Caco-2 (cell line): ENCODE results near the gene CTSD. TPM values are rescaled to one million over a fixed set of nuclear protein-coding genes. Genes with fewer than 3 reads are reported as not detected.

Experiments used
- BruUV-seq: library from RNA; stranded (reverse); fragments of 400-500 nt; replicated peaks from 2 replicates; lab custom pipeline; 2021; lab: Mats Ljungman, UMichigan
- CTCF ChIA-PET: fragments of 300-600 bp; sonication (Branson Sonifier 250); formaldehyde crosslinking; loops from one replicate; lab custom pipeline; 2022; ENCODE audit warnings: antibody characterized with exemption; lab: Charles Lee
- POLR2A ChIA-PET: fragments of 300-600 bp; sonication (Branson Sonifier 250); formaldehyde crosslinking; loops from one replicate; lab custom pipeline; 2022; ENCODE audit warnings: antibody characterized with exemption; lab: Charles Lee
- DNase-seq, 2 experiments: peaks; one replicate each; pipeline versions ENCODE4 v3.0.0 to v3.0.0-alpha.2; 2020 to 2022
- H3K27me3 ChIP-seq: replicated peaks from 2 replicates; pipeline ENCODE4 v1.6.0; 2011; ENCODE audit warnings: low read length; ENCODE audit not compliant: control insufficient read depth, insufficient read depth
- H3K36me3 ChIP-seq: 2 replicates; pipeline ENCODE4 v1.5.1; 2011; ENCODE audit warnings: low read length; ENCODE audit not compliant: control insufficient read depth, insufficient read depth
- H3K4me1 ChIP-seq: fragments of 250-450 bp; sonication (Bioruptor Pico); 2 replicates; pipeline ENCODE4 v1.5.1; 2020; ENCODE audit warnings: mild to moderate bottlenecking
- H3K4me3 ChIP-seq: 2 replicates; pipeline ENCODE4 v1.5.1; 2011; ENCODE audit warnings: low read depth, mild to moderate bottlenecking, control low read depth, low read length
- H3K9me3 ChIP-seq: fragments of 250-450 bp; sonication (Bioruptor Pico); 2 replicates; pipeline ENCODE4 v1.5.1; 2020; ENCODE audit warnings: mild to moderate bottlenecking, moderate library complexity
- H3K27ac Mint-ChIP-seq: one replicate; pipeline ENCODE4 v1.8.0; 2022; ENCODE audit warnings: mixed read lengths; ENCODE audit not compliant: unreplicated experiment
- H3K27me3 Mint-ChIP-seq: one replicate; pipeline ENCODE4 v1.8.0; 2022; ENCODE audit warnings: mixed read lengths; ENCODE audit not compliant: insufficient read depth, unreplicated experiment
- H3K36me3 Mint-ChIP-seq: one replicate; pipeline ENCODE4 v1.8.0; 2022; ENCODE audit warnings: mild to moderate bottlenecking, mixed read lengths; ENCODE audit not compliant: insufficient read depth, unreplicated experiment
- H3K4me1 Mint-ChIP-seq: one replicate; pipeline ENCODE4 v1.8.0; 2022; ENCODE audit warnings: low read depth, mixed read lengths; ENCODE audit not compliant: unreplicated experiment
- H3K4me3 Mint-ChIP-seq: one replicate; pipeline ENCODE4 v1.8.0; 2022; ENCODE audit warnings: mild to moderate bottlenecking, moderate library complexity, mixed read lengths; ENCODE audit not compliant: unreplicated experiment
- H3K9me3 Mint-ChIP-seq: one replicate; pipeline ENCODE4 v1.8.0; 2022; ENCODE audit warnings: mixed read lengths; ENCODE audit not compliant: unreplicated experiment
- CTCF ChIP-seq, 2 experiments: fragments of 200-600 bp in 1 of 2; IDR thresholded peaks; 1 replicate in 1 of 2; 2 replicates in 1 of 2; pipeline versions ENCODE4 v1.5.1 to v1.8.0; 2011 to 2022; ENCODE audit warnings: antibody characterized with exemption in 1 of 2, control low read depth in 1 of 2, inconsistent platforms in 1 of 2, low read depth in 1 of 2, low read length in 1 of 2, mild to moderate bottlenecking in 1 of 2, moderate library complexity in 1 of 2; ENCODE audit not compliant: insufficient read depth in 1 of 2, severe bottlenecking in 1 of 2, unreplicated experiment in 1 of 2
- intact Hi-C: fragments of 100-400 bp; cut with micrococcal nuclease; formaldehyde crosslinking; loops from one replicate; pipeline ENCODE4 v1.10.0; 2022; ENCODE audit not compliant: unreplicated experiment
- total RNA-seq: library from RNA; stranded (reverse); gene quantifications from 2 replicates; pipeline ENCODE4 v1.2.3, GENCODE V29; 2022

CTSD gene
- total RNA-seq, 1 experiment from 2014 or later, result 335 TPM

- H3K4me3 ChIP-seq, result no peak overlapping the region
- H3K27ac Mint-ChIP-seq, result no peak overlapping the region
- H3K36me3 ChIP-seq, result no peaks in the 10 kb centered on the region
- no peaks in the 10 kb centered on the region for H3K27me3 ChIP-seq
- ChIA-PET CTCF (interaction anchor here (1.0 kb wide), 1 partner anchor 10 kb away, joined by 3 read pairs; no protein-coding TSS in a partner anchor), POLR2A (no interaction called here)
- intact Hi-C loops, result no loop called here
- no peaks in the 10 kb centered on the region for H3K27me3 Mint-ChIP-seq
- H3K4me3 Mint-ChIP-seq, result no peak overlapping the region
- H3K4me1 ChIP-seq, result peaks cover 15% of the 10 kb centered on the region
- H3K9me3 ChIP-seq, result peaks cover 10% of the 10 kb centered on the region
- H3K36me3 Mint-ChIP-seq, result peaks cover 4% of the 10 kb centered on the region
- DNase-seq, result no peak
- no peak for TF ChIP-seq CTCF (IDR thresholded peaks at IDR 0.05; ENCODE audit: insufficient read depth in 1 of 2, low read depth in 1 of 2, low read length in 1 of 2, severe bottlenecking in 1 of 2, unreplicated experiment in 1 of 2)
- H3K9me3 Mint-ChIP-seq, result peaks cover 35% of the 10 kb centered on the region
- peaks cover 8% of the 10 kb centered on the region for H3K4me1 Mint-ChIP-seq
- no TSS peak for BruUV-seq
These were observed 48.5 kb upstream of the CTSD start for GRCh38 chr11:1812274-1812673.

DNA sequence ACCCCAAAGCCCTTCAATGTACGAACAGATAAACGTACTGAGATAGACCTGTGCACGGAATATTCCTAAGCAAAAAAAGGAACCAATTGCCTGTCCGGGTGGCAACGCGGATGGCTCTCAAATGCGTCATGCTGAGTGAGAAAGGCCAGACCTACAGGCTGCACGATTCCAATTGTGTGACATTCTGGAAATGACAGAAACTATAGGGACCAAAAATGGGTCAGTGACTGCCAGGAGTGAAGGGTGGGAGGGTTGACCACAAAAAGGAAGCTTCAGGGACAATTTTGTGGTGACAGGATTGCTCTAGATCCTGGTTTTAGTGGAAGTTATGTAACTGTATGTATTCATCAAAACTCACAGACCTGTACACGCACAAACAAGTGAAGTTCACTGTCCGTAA, 47.0 kb upstream of the CTSD start:
- peaks cover 12% of the 10 kb centered on the region for H3K4me1 ChIP-seq
- no peaks in the 10 kb centered on the region for H3K27me3 ChIP-seq
- peaks cover 10% of the 10 kb centered on the region for H3K9me3 ChIP-seq
- H3K4me3 ChIP-seq, result no peak overlapping the region
- no peak overlapping the region for H3K27ac Mint-ChIP-seq
- peaks cover 16% of the 10 kb centered on the region for H3K4me1 Mint-ChIP-seq
- BruUV-seq, result no TSS peak
- H3K36me3 ChIP-seq, result no peaks in the 10 kb centered on the region
- H3K9me3 Mint-ChIP-seq, result peaks cover 35% of the 10 kb centered on the region
- no peak overlapping the region for H3K4me3 Mint-ChIP-seq
- DNase-seq, result no peak
- ChIA-PET CTCF (no interaction called here), POLR2A (no interaction called here)
- no peaks in the 10 kb centered on the region for H3K27me3 Mint-ChIP-seq
- peaks cover 5% of the 10 kb centered on the region for H3K36me3 Mint-ChIP-seq
- intact Hi-C loops, result no loop called here
- TF ChIP-seq CTCF (IDR thresholded peaks at IDR 0.05; ENCODE audit: insufficient read depth in 1 of 2, low read depth in 1 of 2, low read length in 1 of 2, severe bottlenecking in 1 of 2, unreplicated experiment in 1 of 2), result no peak

- intact Hi-C loops, result no loop called here
- no peaks in the 10 kb centered on the region for H3K36me3 ChIP-seq
- Mint-ChIP-seq H3K27ac (peak overlapping the region; percentile 19), H3K27me3 (no peaks in the 10 kb centered on the region), H3K4me3 (peak overlapping the region; percentile 58), H3K9me3 (peaks cover 26% of the 10 kb centered on the region), H3K4me1 (peaks cover 16% of the 10 kb centered on the region), H3K36me3 (peaks cover 5% of the 10 kb centered on the region)
- DNase-seq, result peak; percentile 41 to 53
- H3K4me3 ChIP-seq, result no peak overlapping the region
- ChIA-PET POLR2A (interaction anchor here (0.6 kb wide), 2 partner anchors 114 to 508 kb away, joined by 3 read pairs; no protein-coding TSS in a partner anchor), CTCF (interaction anchor here (0.6 to 1.7 kb wide), 10 partner anchors 11 to 344 kb away, joined by 3 to 11 read pairs (median 4); no protein-coding TSS in a partner anchor)
- BruUV-seq, result no TSS peak
- H3K9me3 ChIP-seq, result peaks cover 10% of the 10 kb centered on the region
- TF ChIP-seq CTCF (IDR thresholded peaks at IDR 0.05; ENCODE audit: insufficient read depth in 1 of 2, low read depth in 1 of 2, low read length in 1 of 2, severe bottlenecking in 1 of 2, unreplicated experiment in 1 of 2), result peak; percentile 40 to 46
- no peaks in the 10 kb centered on the region for H3K27me3 ChIP-seq
- peaks cover 12% of the 10 kb centered on the region for H3K4me1 ChIP-seq
These were observed 43.7 kb upstream of the CTSD start for GRCh38 chr11:1807264-1807995.
